Endodermal cell (in vitro differentiated cells): ENCODE data around the gene C2orf92. TPM values are rescaled to one million over a fixed set of nuclear protein-coding genes. Genes with fewer than 3 reads are reported as not detected.

ENCODE experiments used
- DNase-seq: peaks from one replicate; pipeline ENCODE4 v3.0.0-alpha.2; 2017
- H3K27ac ChIP-seq: 2 replicates; pipeline ENCODE4 v1.5.1; 2013; ENCODE audit warnings: mild to moderate bottlenecking, low read depth, low read length, moderate library complexity
- H3K27me3 ChIP-seq: 2 replicates; pipeline ENCODE4 v1.6.1; 2013; ENCODE audit warnings: mild to moderate bottlenecking, low read length, moderate library complexity; ENCODE audit not compliant: insufficient read depth, control insufficient read depth, poor library complexity, severe bottlenecking
- H3K36me3 ChIP-seq: 2 replicates; pipeline ENCODE4 v1.7.0; 2013; ENCODE audit warnings: mild to moderate bottlenecking, low read length, moderate library complexity; ENCODE audit not compliant: control insufficient read depth, insufficient read depth
- H3K4me1 ChIP-seq: one replicate; pipeline ENCODE4 v1.7.0; 2013; ENCODE audit warnings: low read length; ENCODE audit not compliant: control insufficient read depth, insufficient read depth
- H3K4me3 ChIP-seq: 2 replicates; pipeline ENCODE4 v1.5.1; 2013; ENCODE audit warnings: mild to moderate bottlenecking, low read length, moderate library complexity
- H3K9ac ChIP-seq: 2 replicates; pipeline ENCODE4 v1.6.1; 2013; ENCODE audit warnings: mild to moderate bottlenecking, low read length, moderate library complexity; ENCODE audit not compliant: poor library complexity, severe bottlenecking; ENCODE audit errors: extremely low read depth
- H3K9me3 ChIP-seq: 2 replicates; pipeline ENCODE4 v1.6.1; 2013; ENCODE audit warnings: mild to moderate bottlenecking, low read length, moderate library complexity; ENCODE audit not compliant: control insufficient read depth
- H3K27ac Mint-ChIP-seq: 2 replicates; pipeline ENCODE4 v1.8.0; 2020; ENCODE audit warnings: mixed read lengths
- H3K27me3 Mint-ChIP-seq: 2 replicates; pipeline ENCODE4 v1.8.0; 2021; ENCODE audit warnings: mild to moderate bottlenecking, mixed read lengths; ENCODE audit not compliant: insufficient read depth
- H3K36me3 Mint-ChIP-seq: 2 replicates; pipeline ENCODE4 v1.8.0; 2020; ENCODE audit warnings: low read depth, mixed read lengths
- H3K4me1 Mint-ChIP-seq: 2 replicates; pipeline ENCODE4 v1.8.0; 2020; ENCODE audit warnings: mixed read lengths
- H3K4me3 Mint-ChIP-seq: 2 replicates; pipeline ENCODE4 v1.8.0; 2020; ENCODE audit warnings: mild to moderate bottlenecking, moderate library complexity, mixed read lengths
- H3K9me3 Mint-ChIP-seq: 2 replicates; pipeline ENCODE4 v1.8.0; 2020; ENCODE audit warnings: mild to moderate bottlenecking, mixed read lengths
- WGBS, 2 experiments: methylation state at CpG; one replicate each; pipeline versions ENCODE4 v1.1.5 to v1.1.7; 2013; ENCODE audit warnings: missing lambda C conversion rate in 2 of 2, mixed read lengths in 1 of 2; ENCODE audit not compliant: insufficient coverage in 1 of 2, insufficient read length in 1 of 2; 5-methylcytosine and 5-hydroxymethylcytosine counted together
- total RNA-seq, 2 donors: library from RNA; stranded (reverse); fragmentation: NEBNext Ultra II Directional in 1 of 2; extraction: Animal tissue kit (Norgen Biotek cat#: 25700) in 1 of 2; gene quantifications; 2 replicates in 1 of 2; 3 replicates in 1 of 2; pipeline ENCODE4 v1.2.1, GENCODE V29; 2021
- TF ChIP-seq, protein P1 (sequence below): fragments of 200-600 bp; sonication (generic); conservative IDR thresholded peaks from 2 replicates; pipeline ENCODE4 v1.5.0; 2021; ENCODE audit warnings: antibody characterized with exemption, mild to moderate bottlenecking

Gene C2orf92
- total RNA-seq, 2 donors from 2014 or later: 12.5 to 17.4 TPM

GRCh38 chr2:97732436-97733340 lies 63.2 kb downstream of the C2orf92 start:
- no peaks in the 10 kb centered on the region for H3K36me3 ChIP-seq
- no peaks in the 10 kb centered on the region for H3K27me3 ChIP-seq
- DNase-seq: no peak
- Mint-ChIP-seq H3K9me3 (peaks cover 10% of the 10 kb centered on the region), H3K4me1 (peaks cover 8% of the 10 kb centered on the region), H3K27me3 (no peaks in the 10 kb centered on the region), H3K36me3 (peaks cover 10% of the 10 kb centered on the region), H3K4me3 (no peak overlapping the region), H3K27ac (no peak overlapping the region)
- TF ChIP-seq, protein P1, sequence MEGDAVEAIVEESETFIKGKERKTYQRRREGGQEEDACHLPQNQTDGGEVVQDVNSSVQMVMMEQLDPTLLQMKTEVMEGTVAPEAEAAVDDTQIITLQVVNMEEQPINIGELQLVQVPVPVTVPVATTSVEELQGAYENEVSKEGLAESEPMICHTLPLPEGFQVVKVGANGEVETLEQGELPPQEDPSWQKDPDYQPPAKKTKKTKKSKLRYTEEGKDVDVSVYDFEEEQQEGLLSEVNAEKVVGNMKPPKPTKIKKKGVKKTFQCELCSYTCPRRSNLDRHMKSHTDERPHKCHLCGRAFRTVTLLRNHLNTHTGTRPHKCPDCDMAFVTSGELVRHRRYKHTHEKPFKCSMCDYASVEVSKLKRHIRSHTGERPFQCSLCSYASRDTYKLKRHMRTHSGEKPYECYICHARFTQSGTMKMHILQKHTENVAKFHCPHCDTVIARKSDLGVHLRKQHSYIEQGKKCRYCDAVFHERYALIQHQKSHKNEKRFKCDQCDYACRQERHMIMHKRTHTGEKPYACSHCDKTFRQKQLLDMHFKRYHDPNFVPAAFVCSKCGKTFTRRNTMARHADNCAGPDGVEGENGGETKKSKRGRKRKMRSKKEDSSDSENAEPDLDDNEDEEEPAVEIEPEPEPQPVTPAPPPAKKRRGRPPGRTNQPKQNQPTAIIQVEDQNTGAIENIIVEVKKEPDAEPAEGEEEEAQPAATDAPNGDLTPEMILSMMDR: no peak
- H3K27ac ChIP-seq: no peak overlapping the region
- H3K9ac ChIP-seq: no peak overlapping the region
- H3K9me3 ChIP-seq: peaks cover 15% of the 10 kb centered on the region
- WGBS, 2 experiments: 93% methylated on average over 11 to 28 of the region's 28 CpGs
- H3K4me1 ChIP-seq: no peaks in the 10 kb centered on the region
- H3K4me3 ChIP-seq: no peak overlapping the region

- no peak overlapping the region for H3K9ac ChIP-seq
- H3K27me3 Mint-ChIP-seq: peaks cover under 1% of the 10 kb centered on the region
- H3K27ac Mint-ChIP-seq: no peak overlapping the region
- peaks cover 13% of the 10 kb centered on the region for H3K36me3 Mint-ChIP-seq
- H3K36me3 ChIP-seq: no peaks in the 10 kb centered on the region
- H3K4me1 ChIP-seq: no peaks in the 10 kb centered on the region
- no peak overlapping the region for H3K27ac ChIP-seq
- H3K4me1 Mint-ChIP-seq: no peaks in the 10 kb centered on the region
- no peak overlapping the region for H3K4me3 ChIP-seq
- H3K27me3 ChIP-seq: no peaks in the 10 kb centered on the region
- 93 to 94% methylated on average over 10 to 20 of the region's 20 CpGs for WGBS, 2 experiments
- TF ChIP-seq, protein P1: no peak
- H3K4me3 Mint-ChIP-seq: no peak overlapping the region
- H3K9me3 ChIP-seq: peaks cover 15% of the 10 kb centered on the region
- H3K9me3 Mint-ChIP-seq: peaks cover 10% of the 10 kb centered on the region
- DNase-seq: no peak
Measured at GRCh38 chr2:97733341-97734035, 64.0 kb downstream of the C2orf92 start.

DNA sequence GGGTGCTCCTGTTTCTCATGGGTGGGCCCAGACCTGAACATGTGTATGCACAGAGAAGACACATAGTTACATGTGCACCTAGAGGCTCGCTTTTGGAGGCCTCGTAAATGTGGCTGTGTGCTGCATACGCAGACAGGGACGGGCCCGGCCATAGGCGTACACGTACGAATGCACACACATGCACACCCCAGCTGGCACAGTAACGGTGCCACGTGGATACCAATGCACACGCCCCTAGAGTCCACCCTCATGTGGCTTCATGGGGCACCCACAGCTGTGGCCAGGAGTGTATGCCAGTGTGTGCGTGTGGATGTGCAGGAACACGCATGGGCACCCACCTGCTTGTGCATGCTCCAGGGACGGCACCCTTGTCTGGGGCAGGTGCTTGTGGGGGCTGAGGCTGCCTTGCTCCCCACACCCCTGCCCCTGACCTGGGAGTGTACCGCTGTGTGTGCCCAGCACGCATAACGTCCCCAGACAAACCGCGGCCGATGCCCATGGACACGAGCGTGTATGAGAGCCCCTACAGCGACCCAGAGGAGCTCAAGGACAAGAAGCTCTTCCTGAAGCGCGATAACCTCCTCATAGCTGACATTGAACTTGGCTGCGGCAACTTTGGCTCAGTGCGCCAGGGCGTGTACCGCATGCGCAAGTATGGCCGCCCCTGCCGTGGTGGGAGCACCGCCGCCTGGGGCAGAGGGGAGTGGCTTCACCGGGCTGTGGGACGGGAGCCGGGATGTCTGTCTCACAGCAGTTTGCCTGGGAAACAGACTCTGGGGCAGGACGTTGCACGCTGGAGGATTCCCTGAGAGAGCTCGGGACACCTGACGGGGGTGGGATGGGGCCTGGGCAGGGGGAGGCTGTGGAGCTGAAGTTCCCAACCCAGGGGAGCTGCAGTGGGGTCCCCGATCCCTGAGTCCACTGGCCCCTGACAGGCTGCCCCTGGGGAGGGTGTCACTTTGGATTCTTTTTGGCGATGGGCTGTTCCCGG lies 64.8 kb downstream of the C2orf92 start:
- no peak overlapping the region for H3K27ac ChIP-seq
- Mint-ChIP-seq H3K27me3 (peaks cover 4% of the 10 kb centered on the region), H3K9me3 (peaks cover 10% of the 10 kb centered on the region), H3K4me3 (no peak overlapping the region), H3K4me1 (no peaks in the 10 kb centered on the region), H3K27ac (no peak overlapping the region), H3K36me3 (peaks cover 15% of the 10 kb centered on the region)
- no peaks in the 10 kb centered on the region for H3K27me3 ChIP-seq
- no peaks in the 10 kb centered on the region for H3K4me1 ChIP-seq
- no peaks in the 10 kb centered on the region for H3K36me3 ChIP-seq
- WGBS, 2 experiments: 94 to 96% methylated on average over 35 to 44 of the region's 44 CpGs
- TF ChIP-seq, protein P1: no peak
- no peak overlapping the region for H3K4me3 ChIP-seq
- H3K9me3 ChIP-seq: peaks cover 12% of the 10 kb centered on the region
- DNase-seq: no peak
- H3K9ac ChIP-seq: no peak overlapping the region
